ENCODE measurements around the gene PIBF1. TPM values are rescaled to one million over a fixed set of nuclear protein-coding genes. Genes with fewer than 3 reads are reported as not detected.

The PIBF1 gene
- total and polyA plus RNA-seq, 11 donors = 7.6 to 24.1 (median 12.8) TPM

DNA sequence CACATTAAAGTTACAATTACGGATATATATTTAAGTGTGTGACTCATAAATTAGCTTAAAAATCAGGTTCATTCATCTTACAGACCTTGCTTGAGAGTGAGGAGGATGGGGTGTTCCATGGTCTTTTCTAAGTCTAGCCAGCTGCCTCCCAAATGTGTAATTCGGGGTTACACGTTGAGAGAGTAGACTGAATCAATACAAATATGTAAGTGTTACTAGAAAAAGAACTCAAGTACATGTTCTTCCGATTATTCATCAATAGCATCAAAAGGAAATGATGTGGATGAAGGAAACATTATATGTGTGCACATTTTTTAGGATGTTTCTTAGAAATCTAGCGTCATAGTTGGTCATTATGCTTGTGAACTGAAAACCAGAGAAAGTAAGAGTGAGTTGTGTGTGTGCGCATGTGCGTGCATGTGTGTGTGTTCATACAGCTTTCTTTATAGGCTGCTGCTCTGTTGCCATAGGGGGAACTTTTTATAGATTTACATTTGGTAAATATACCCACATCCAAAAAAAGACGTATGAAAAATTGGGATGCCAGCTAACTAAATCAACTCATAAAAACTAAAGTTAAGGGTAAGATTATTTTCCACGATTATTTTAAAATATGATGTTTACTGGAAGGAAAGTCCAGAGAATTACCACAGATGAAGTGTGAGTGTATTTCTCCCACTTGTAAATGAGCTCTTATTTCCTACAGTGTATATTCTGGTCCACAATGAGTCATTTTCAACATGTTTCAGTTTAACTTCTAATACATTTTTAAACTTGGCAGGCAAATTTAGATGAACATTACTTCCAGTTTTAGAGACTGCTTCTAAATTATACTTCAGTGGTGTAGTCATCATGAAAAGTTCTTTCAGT is 82.4 kb downstream of the PIBF1 start:
- TF ChIP-seq POLR2A (IDR thresholded peaks at IDR 0.05) = no peak
- TF ChIP-seq, protein P1, sequence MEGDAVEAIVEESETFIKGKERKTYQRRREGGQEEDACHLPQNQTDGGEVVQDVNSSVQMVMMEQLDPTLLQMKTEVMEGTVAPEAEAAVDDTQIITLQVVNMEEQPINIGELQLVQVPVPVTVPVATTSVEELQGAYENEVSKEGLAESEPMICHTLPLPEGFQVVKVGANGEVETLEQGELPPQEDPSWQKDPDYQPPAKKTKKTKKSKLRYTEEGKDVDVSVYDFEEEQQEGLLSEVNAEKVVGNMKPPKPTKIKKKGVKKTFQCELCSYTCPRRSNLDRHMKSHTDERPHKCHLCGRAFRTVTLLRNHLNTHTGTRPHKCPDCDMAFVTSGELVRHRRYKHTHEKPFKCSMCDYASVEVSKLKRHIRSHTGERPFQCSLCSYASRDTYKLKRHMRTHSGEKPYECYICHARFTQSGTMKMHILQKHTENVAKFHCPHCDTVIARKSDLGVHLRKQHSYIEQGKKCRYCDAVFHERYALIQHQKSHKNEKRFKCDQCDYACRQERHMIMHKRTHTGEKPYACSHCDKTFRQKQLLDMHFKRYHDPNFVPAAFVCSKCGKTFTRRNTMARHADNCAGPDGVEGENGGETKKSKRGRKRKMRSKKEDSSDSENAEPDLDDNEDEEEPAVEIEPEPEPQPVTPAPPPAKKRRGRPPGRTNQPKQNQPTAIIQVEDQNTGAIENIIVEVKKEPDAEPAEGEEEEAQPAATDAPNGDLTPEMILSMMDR (IDR thresholded peaks at IDR 0.05) = no peak
- intact Hi-C loops (cut with DNase I) = no loop called here
- 90 to 94% (median 93%) methylated on average over 9 of the region's 9 CpGs for WGBS, 4 donors
- no peaks in the 10 kb centered on the region for H3K9me3 ChIP-seq
- H3K36me3 ChIP-seq = peaks cover 0 to 15% (median 3%) of the 10 kb centered on the region in 9 donors
- H3K27ac ChIP-seq = no peak overlapping the region
- H3K27me3 ChIP-seq = no peaks in the 10 kb centered on the region
- ATAC-seq = no peak
- DNase-seq = no peak
- H3K4me1 ChIP-seq = no peaks in the 10 kb centered on the region
- no peak overlapping the region for H3K4me3 ChIP-seq

DNA sequence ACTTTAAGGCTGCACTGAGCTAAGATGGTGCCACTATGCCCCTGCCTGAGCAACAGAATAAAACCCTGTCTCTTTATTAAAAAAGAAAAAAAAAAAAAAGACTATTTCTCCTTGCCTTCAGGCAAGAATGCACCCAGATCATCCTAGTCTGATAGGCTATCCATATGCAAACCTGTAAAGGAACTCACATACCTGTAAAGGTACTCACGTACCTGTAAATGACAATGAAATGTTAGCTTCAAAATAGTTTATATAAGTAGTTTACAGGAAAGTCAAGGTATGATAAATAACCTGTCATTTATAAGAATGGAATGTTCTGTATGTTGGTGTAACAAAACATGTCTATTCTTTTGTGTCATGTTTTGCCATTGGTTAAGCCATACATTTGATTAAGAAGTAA is 86.3 kb downstream of the PIBF1 start:
- Histone ChIP-seq H3K4me3 (no peak overlapping the region), H3K9me3 (no peaks in the 10 kb centered on the region), H3K27me3 (no peaks in the 10 kb centered on the region), H3K36me3 (peaks cover 0 to 10% (median 0%) of the 10 kb centered on the region in 9 donors), H3K4me1 (no peaks in the 10 kb centered on the region), H3K27ac (no peak overlapping the region)
- DNase-seq (no peak), ATAC-seq (no peak)
- WGBS, 4 donors = 96 to 99% (median 97%) methylated on average over 1 of the region's 1 CpG
- TF ChIP-seq, protein P1 (IDR thresholded peaks at IDR 0.05) = no peak
- no peak for TF ChIP-seq POLR2A (IDR thresholded peaks at IDR 0.05)
- intact Hi-C loops (cut with DNase I) = no loop called here

DNA sequence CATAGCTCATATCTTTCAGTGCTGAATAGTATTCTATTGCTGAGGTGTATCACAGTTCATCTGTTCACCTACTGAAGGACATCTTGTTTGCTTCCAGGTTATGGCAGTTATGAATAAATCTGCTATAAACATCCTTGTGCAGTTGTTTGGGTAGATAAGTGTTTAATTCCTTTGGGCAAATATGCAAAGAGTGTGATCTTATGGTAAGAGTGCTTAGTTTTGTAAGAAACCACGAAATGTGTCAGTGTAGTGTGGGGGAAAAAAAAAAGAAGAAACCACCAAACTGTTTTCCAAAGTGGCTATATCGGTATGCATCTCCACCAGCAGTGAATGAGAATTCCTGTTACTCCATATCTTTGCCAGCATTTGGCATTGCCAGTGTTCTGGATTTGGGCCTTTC is 93.3 kb downstream of the PIBF1 start:
- intact Hi-C loops (cut with DNase I) = no loop called here
- peaks cover 0 to 16% (median 0%) of the 10 kb centered on the region in 9 donors for H3K36me3 ChIP-seq
- no peak for ATAC-seq
- TF ChIP-seq POLR2A (IDR thresholded peaks at IDR 0.05) = no peak
- TF ChIP-seq, protein P1 (IDR thresholded peaks at IDR 0.05) = no peak
- no peaks in the 10 kb centered on the region for H3K4me1 ChIP-seq
- H3K9me3 ChIP-seq = peaks cover 0 to 24% (median 2%) of the 10 kb centered on the region in 12 donors
- 95 to 100% (median 99%) methylated on average over 2 of the region's 2 CpGs for WGBS, 4 donors
- no peak overlapping the region for H3K4me3 ChIP-seq
- no peaks in the 10 kb centered on the region for H3K27me3 ChIP-seq
- no peak overlapping the region for H3K27ac ChIP-seq
- DNase-seq = no peak

DNA sequence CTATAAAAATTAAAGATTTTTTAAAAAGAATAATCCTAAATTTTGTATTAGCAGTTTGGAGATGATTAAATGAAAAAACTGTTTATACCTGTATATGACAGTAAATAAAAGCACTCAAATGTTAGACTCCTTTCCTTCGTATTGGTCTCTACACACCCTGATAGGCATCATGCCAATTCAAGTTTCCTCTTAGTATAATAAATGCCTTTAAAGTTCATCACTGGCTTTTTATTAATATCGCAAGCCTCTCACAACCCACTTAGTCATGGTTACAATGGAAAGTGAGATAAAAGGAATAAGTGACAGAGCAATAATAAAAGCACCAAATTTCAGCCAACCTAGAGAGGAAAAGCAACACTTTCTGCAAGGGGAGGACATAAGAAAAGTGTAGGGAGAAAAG is 102.2 kb downstream of the PIBF1 start:
- Histone ChIP-seq H3K27ac (no peak overlapping the region), H3K4me1 (peaks cover 0 to 5% (median 0%) of the 10 kb centered on the region in 12 donors), H3K9me3 (peaks cover 0 to 10% (median 0%) of the 10 kb centered on the region in 12 donors), H3K4me3 (no peak overlapping the region), H3K27me3 (no peaks in the 10 kb centered on the region), H3K36me3 (no peaks in the 10 kb centered on the region)
- TF ChIP-seq POLR2A (IDR thresholded peaks at IDR 0.05) = no peak
- TF ChIP-seq, protein P1 (IDR thresholded peaks at IDR 0.05) = no peak
- WGBS, 4 donors = 36 to 45% (median 39%) methylated on average over 2 of the region's 2 CpGs
- no peak for ATAC-seq
- DNase-seq = no peak
- intact Hi-C loops (cut with DNase I) = no loop called here

All from heart left ventricle (tissue), 16 donors.